Measurements from ENCODE around the gene VSIG10.
"Not testable (repeated sequence)": the region's sequence is repeated elsewhere in the genome, so short reads cannot be mapped to it uniquely, and the experiment has no call there.

Gene VSIG10

GRCh38 chr12:118103601-118104382 is at the start of gene VSIG10:
VSIG10 (minus strand) TSS chr12:118104011; CDS start chr12:118103671, 340 bp downstream.
- no peak for DNase-seq (ENCODE audit: low read depth, low spot score)

- DNase-seq (ENCODE audit: low read depth, low spot score), result no peak
Measured at GRCh38 chr12:118151755-118152154, 47.9 kb upstream of the VSIG10 start.

- no peak for DNase-seq (ENCODE audit: low read depth, low spot score)
Measured at GRCh38 chr12:118150625-118151024, 46.8 kb upstream of the VSIG10 start.

- no peak for DNase-seq (ENCODE audit: low read depth, low spot score)
Measured at GRCh38 chr12:118148287-118148686, 44.5 kb upstream of the VSIG10 start.

DNA sequence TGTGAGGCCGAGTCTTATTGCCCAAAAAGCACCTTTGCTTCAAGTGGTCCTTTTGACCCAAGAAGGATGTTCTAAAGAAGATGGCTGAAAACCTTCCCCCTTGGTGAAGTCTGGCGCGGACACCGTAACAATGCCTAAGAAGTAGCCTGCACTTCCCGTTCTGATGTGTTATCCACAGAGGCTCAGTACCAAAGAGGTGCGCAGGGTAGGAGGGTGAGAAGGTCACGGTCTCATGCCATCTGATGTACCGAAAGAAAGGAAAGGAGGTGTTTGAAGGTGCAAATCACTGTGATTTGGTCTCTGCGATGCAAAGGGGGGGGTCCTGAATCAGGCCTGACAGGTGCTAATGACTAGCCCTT is 42.0 kb upstream of the VSIG10 start:
- no peak for DNase-seq (ENCODE audit: low read depth, low spot score)

- DNase-seq (ENCODE audit: low read depth, low spot score), result no peak
Measured at GRCh38 chr12:118145113-118145797, 41.4 kb upstream of the VSIG10 start.

- DNase-seq (ENCODE audit: low read depth, low spot score), result no peak
Measured at GRCh38 chr12:118144499-118144898, 40.7 kb upstream of the VSIG10 start.

DNA sequence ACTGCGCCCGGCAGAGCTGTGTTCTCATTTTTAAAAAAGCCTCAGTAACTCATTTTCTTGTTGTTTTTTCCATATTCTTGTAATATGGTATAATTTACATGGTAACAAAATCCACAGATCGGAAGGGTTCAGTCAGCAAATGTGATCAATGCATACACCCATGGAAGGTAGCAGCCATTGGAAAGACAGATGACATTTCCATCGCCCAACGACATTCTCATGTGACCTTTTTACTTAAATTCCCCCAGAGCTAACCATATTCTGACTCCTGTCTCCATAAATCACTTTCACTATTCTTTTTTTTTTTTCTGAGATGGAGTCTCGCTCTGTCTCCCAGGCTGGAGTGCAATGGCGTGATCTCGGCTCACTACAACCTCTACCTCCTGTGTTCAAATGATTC is 37.0 kb upstream of the VSIG10 start:
- no peak for DNase-seq (ENCODE audit: low read depth, low spot score)

- no peak for DNase-seq (ENCODE audit: low read depth, low spot score)
Measured at GRCh38 chr12:118137148-118137678, 33.4 kb upstream of the VSIG10 start.

DNA sequence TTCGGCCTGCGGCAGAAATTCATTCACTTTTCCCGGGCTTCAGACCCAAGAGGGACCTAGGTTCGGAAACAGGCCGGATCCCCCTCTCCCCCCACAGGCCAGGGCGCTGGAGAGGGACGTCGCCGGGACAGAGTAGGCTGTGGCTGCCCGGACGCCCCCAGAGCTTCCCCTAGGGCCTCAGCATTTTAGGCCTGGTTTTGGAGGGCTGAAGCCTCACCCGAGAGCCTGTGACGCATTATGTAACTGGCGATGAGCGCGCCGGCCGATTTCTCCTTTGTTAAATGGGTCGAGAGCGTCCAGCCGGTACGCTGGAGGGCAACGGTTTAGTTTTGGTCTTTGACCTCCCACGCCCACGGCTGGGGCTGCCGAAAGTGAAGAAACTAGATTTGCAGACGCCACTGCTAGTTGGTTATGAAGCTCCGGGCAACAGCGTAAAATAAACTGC is 32.8 kb upstream of the VSIG10 start:
- DNase-seq (ENCODE audit: low read depth, low spot score), result no peak

GRCh38 chr12:118135788-118136558 is 32.2 kb upstream of the VSIG10 start, which contains the start of gene PEBP1:
PEBP1 (plus strand) TSS chr12:118136124; CDS start chr12:118136210, 86 bp downstream.
- DNase-seq (ENCODE audit: low read depth, low spot score), result peak; percentile 85

GRCh38 chr12:118129436-118129835 is 25.6 kb upstream of the VSIG10 start:
- DNase-seq (ENCODE audit: low read depth, low spot score), result not testable (repeated sequence)

DNA sequence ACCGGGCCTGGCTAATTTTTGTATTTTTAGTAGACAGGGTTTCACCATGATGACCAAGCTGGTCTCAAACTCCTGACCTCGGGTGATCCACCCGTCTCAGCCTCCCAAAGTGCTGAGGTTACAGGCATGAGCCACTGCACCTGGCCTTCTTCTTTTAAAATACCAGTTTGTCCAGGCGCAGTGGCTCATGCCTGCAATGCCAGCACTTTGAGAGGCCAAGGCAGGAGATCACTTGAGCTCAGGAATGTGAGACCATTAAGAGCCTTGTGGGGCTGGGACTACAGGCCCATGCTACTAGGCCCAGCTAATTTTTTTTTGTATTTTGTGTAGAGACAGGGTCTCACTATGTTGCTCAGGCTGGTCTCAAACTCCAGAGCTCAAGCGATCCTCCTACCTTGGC is 24.1 kb upstream of the VSIG10 start:
- DNase-seq (ENCODE audit: low read depth, low spot score), result no peak

DNA sequence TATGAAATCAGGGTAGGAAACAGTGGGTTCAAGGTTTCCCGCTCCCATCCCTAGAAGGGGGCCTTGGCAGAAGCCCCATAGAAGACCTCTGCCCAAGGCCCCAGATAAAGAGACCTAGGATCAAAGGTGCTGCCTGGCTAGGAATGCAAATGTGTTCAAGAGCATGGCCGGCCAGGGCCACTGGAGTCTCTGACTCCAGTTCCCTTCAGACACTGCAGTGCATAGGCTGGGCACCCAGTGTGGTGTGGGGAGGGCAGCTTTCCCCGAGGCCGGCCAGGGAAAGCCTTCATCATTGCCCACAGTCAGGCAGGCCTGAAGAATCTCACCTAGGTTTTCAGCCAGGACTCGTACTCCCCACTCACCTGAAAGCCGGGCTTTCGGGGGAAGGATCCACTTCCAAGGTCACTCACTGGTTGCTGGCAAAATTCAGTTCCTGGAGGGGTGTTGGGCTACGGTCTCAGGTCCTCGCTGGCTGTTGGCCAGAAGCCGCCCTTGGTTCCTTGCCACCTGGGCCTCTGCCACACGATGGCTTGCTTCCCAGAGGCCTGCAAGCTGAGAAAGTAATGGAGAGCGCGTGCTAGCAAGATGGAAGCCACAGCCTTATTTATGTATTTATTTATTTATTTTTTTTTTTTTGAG is 22.4 kb upstream of the VSIG10 start:
- DNase-seq (ENCODE audit: low read depth, low spot score), result no peak

DNA sequence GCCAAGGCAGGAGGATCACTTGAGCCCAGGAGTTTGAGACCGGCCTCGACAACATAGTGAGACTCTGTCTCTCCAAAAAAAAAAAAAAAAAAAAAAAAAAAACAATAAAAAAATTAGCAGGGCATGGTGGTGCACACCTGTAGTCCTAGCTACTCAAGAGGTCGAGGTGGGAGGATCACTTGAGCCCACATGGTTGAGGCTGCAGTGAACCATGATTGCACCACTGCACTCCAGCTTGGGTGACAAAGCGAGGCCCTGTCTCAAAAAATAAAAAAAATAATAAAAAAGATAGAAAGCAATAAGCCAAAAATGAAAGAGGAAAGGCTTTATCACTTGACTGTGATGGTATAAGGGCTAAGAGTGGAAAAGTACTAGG is 21.9 kb upstream of the VSIG10 start:
- DNase-seq (ENCODE audit: low read depth, low spot score), result no peak

- no peak for DNase-seq (ENCODE audit: low read depth, low spot score)
Measured at GRCh38 chr12:118124333-118124874, 20.6 kb upstream of the VSIG10 start.

GRCh38 chr12:118122264-118122663 is 18.5 kb upstream of the VSIG10 start:
- no peak for DNase-seq (ENCODE audit: low read depth, low spot score)

GRCh38 chr12:118120579-118121363 is 17.0 kb upstream of the VSIG10 start:
- peak; percentile 23 for DNase-seq (ENCODE audit: low read depth, low spot score)

GRCh38 chr12:118119449-118119879 is 15.7 kb upstream of the VSIG10 start:
- no peak for DNase-seq (ENCODE audit: low read depth, low spot score)

GRCh38 chr12:118109088-118109487 is 5.3 kb upstream of the VSIG10 start:
- no peak for DNase-seq (ENCODE audit: low read depth, low spot score)

Data from activated CD4-positive, CD25-positive, alpha-beta regulatory T cell treated with anti-CD3 and anti-CD28 coated beads, Interleukin-2, amount 50 U/mL, for 16 hours (primary cell).